Measurements from ENCODE around the gene MAPK1.

MAPK1 gene

GRCh38 chr22:21860491-21861039 is 6.9 kb downstream of the MAPK1 start:
- H3K4me3 ChIP-seq (replicated peaks; ENCODE audit: low read depth, low read length): no peak overlapping the region
- TF ChIP-seq CTCF (IDR thresholded peaks at IDR 0.05; ENCODE audit: low read length, missing control alignments): no peak
- no peak for DNase-seq (ENCODE audit: low read depth)

DNA sequence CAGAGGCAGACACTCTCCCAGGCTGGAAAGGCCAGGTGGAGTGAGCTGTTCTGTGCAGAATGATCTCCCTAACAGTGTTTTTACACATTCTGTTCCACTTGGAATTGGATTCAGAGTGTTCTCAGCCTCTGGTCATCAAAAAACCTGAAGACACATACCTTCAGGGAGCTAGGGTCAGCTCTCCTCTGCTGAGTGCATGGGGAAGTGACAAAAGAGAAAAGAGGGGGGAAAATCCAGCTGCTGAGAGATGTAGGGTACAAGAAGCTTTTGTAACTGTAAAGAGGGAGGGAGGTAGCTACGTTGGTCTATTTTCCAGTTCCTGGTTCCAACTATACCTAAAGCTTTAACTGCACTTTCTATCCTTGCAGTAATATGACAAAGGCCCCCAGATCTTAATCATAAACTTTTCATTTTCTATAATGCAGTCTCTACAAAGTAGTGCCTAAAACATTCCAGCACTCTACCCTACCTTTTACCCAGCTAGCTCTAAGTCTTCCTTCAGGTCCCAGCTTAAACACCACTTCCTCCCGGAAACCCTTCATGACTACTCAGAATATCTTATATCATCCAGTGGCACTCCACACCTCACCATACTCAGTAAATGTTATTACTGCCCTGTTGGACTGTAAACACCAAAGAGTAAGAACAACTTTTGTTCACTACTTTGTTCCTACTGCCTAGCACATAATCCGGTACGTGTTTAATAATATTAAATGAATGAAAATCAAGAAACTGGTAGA is 9.2 kb downstream of the MAPK1 start:
- TF ChIP-seq CTCF (IDR thresholded peaks at IDR 0.05; ENCODE audit: low read length, missing control alignments): no peak
- no peak overlapping the region for H3K4me3 ChIP-seq (replicated peaks; ENCODE audit: low read depth, low read length)
- no peak for DNase-seq (ENCODE audit: low read depth)

GRCh38 chr22:21857481-21857914 is 9.9 kb downstream of the MAPK1 start:
- TF ChIP-seq CTCF (IDR thresholded peaks at IDR 0.05; ENCODE audit: low read length, missing control alignments): no peak
- no peak for DNase-seq (ENCODE audit: low read depth)
- no peak overlapping the region for H3K4me3 ChIP-seq (replicated peaks; ENCODE audit: low read depth, low read length)

- no peak overlapping the region for H3K4me3 ChIP-seq (replicated peaks; ENCODE audit: low read depth, low read length)
- DNase-seq (ENCODE audit: low read depth): no peak
- no peak for TF ChIP-seq CTCF (IDR thresholded peaks at IDR 0.05; ENCODE audit: low read length, missing control alignments)
These were observed 10.6 kb downstream of the MAPK1 start for GRCh38 chr22:21856868-21857267.

DNA sequence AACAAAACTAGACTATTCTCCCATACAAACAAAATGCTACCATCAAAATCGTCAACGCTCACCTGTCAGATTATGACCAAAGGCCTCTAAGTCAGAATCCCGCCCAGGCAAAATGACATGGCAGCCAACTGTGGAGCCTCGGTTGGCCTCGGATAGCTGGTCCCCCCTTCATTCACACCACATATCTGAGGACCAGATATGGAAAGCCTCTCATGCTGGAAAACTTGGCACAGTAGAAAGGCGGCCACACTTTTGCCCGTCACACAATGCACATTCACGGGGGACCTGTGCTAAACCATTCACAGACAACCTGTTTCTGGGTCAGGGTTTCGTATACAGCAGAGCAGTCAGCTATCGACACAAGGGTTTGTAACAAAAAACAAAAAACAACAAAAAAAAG is 11.2 kb downstream of the MAPK1 start:
- no peak for TF ChIP-seq CTCF (IDR thresholded peaks at IDR 0.05; ENCODE audit: low read length, missing control alignments)
- no peak for DNase-seq (ENCODE audit: low read depth)

GRCh38 chr22:21855676-21856075 is 11.8 kb downstream of the MAPK1 start:
- no peak overlapping the region for H3K4me3 ChIP-seq (replicated peaks; ENCODE audit: low read depth, low read length)
- TF ChIP-seq CTCF (IDR thresholded peaks at IDR 0.05; ENCODE audit: low read length, missing control alignments): no peak
- no peak for DNase-seq (ENCODE audit: low read depth)

More for the DNA sequence above, 11.2 kb downstream of the MAPK1 start:
- no peak overlapping the region for H3K4me3 ChIP-seq (replicated peaks; ENCODE audit: low read depth, low read length)

DNA sequence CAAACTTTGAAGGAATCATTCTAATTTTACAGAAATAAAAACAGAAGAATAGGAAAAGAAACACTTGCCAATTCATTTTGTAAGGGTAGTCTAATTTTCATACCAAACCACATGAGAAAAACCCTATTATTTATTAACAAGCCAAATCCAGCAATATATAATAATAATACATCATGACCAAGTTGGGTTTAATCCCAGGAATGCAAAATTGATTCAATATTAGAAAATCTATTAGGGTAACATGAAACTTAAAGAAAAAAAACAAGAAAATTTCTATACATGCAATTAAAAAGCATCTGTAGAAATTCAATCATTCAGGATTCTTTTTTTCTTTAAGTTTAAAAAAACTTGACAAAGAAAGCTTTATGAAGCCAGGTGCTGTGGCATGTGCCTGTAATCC is 16.8 kb downstream of the MAPK1 start:
- no peak overlapping the region for H3K4me3 ChIP-seq (replicated peaks; ENCODE audit: low read depth, low read length)
- no peak for DNase-seq (ENCODE audit: low read depth)
- no peak for TF ChIP-seq CTCF (IDR thresholded peaks at IDR 0.05; ENCODE audit: low read length, missing control alignments)
